HEK293 (cell line): Measurements from ENCODE around the gene CLIP3.

Source experiments
- CTCF ChIA-PET: fragments of 350-600 bp; formaldehyde crosslinking; extraction: SDS; loops from one replicate; lab custom pipeline; 2021; ENCODE audit warnings: antibody characterized with exemption; lab: Yijun Ruan, JAX
- POLR2A ChIA-PET: fragments of 300-600 bp; formaldehyde crosslinking; extraction: SDS; loops from one replicate; lab custom pipeline; 2020; ENCODE audit warnings: antibody characterized with exemption, inconsistent platforms; lab: Yijun Ruan, JAX
- H3K27ac ChIP-seq: fragments of 200-500 bp; sonication (Bioruptor generic); 2 replicates; pipeline ENCODE4 v1.5.1; 2014; ENCODE audit warnings: low read depth, low read length, control low read depth, inconsistent platforms; ENCODE audit errors: extremely low read depth
- H3K36me3 ChIP-seq, 2 experiments: fragments of 200-500 bp in 1 of 2; sonication (Bioruptor generic) in 1 of 2; 1 replicate in 1 of 2; 2 replicates in 1 of 2; pipeline ENCODE4 v1.5.1; 2014 to 2017; ENCODE audit warnings: inconsistent platforms in 2 of 2, low read length in 2 of 2; ENCODE audit not compliant: control insufficient read depth in 2 of 2, insufficient read depth in 1 of 2
- H3K4me1 ChIP-seq: fragments of 200-500 bp; sonication (Bioruptor generic); 2 replicates; pipeline ENCODE4 v1.5.1; 2014; ENCODE audit warnings: mild to moderate bottlenecking, low read length, inconsistent platforms; ENCODE audit not compliant: control insufficient read depth, insufficient read depth
- H3K4me3 ChIP-seq: 2 replicates; pipeline ENCODE4 v1.5.1; 2011; ENCODE audit warnings: low read depth, mild to moderate bottlenecking, control low read depth, low read length, moderate library complexity
- H3K9me3 ChIP-seq: fragments of 200-500 bp; sonication (Bioruptor generic); 2 replicates; pipeline ENCODE4 v1.5.1; 2014; ENCODE audit warnings: low read depth, low read length, inconsistent platforms; ENCODE audit not compliant: control insufficient read depth, insufficient read depth
- AEBP2 ChIP-seq: fragments of 450-650 bp; formaldehyde crosslinking; IDR thresholded peaks from 2 replicates; pipeline ENCODE4 v1.5.1; 2016; ENCODE audit warnings: missing biosample characterization, missing genetic modification characterization, borderline replicate concordance
- HIC1 ChIP-seq: fragments of 450-650 bp; formaldehyde crosslinking; IDR thresholded peaks from 2 replicates; pipeline ENCODE4 v1.5.1; 2016; ENCODE audit warnings: missing biosample characterization, missing genetic modification characterization
- RBAK ChIP-seq: fragments of 450-650 bp; formaldehyde crosslinking; IDR thresholded peaks from 2 replicates; pipeline ENCODE4 v1.5.1; 2016; ENCODE audit warnings: missing biosample characterization, missing genetic modification characterization
- ZBTB6 ChIP-seq: fragments of 450-650 bp; formaldehyde crosslinking; IDR thresholded peaks from 2 replicates; pipeline ENCODE4 v1.5.1; 2017; ENCODE audit warnings: missing biosample characterization, missing genetic modification characterization
- ZEB2 ChIP-seq: fragments of 450-650 bp; formaldehyde crosslinking; IDR thresholded peaks from 2 replicates; pipeline ENCODE4 v1.5.1; 2016; ENCODE audit warnings: missing biosample characterization, missing genetic modification characterization
- ZNF121 ChIP-seq: fragments of 450-650 bp; formaldehyde crosslinking; IDR thresholded peaks from 2 replicates; pipeline ENCODE4 v1.5.1; 2016; ENCODE audit warnings: missing biosample characterization, missing genetic modification characterization
- ZNF174 ChIP-seq: fragments of 450-650 bp; formaldehyde crosslinking; IDR thresholded peaks from 2 replicates; pipeline ENCODE4 v1.5.0; 2017; ENCODE audit warnings: missing biosample characterization, mild to moderate bottlenecking, missing genetic modification characterization
- ZNF19 ChIP-seq: fragments of 450-650 bp; formaldehyde crosslinking; IDR thresholded peaks from 2 replicates; pipeline ENCODE4; 2016; ENCODE audit warnings: missing biosample characterization, missing genetic modification characterization, low read depth
- ZNF202 ChIP-seq: fragments of 450-650 bp; formaldehyde crosslinking; IDR thresholded peaks from 2 replicates; pipeline ENCODE4 v1.5.1; 2016; ENCODE audit warnings: missing biosample characterization, missing genetic modification characterization, borderline replicate concordance
- ZNF239 ChIP-seq: fragments of 450-650 bp; formaldehyde crosslinking; IDR thresholded peaks from 2 replicates; pipeline ENCODE4 v1.5.1; 2016; ENCODE audit warnings: missing biosample characterization, missing genetic modification characterization
- ZNF248 ChIP-seq: fragments of 450-650 bp; formaldehyde crosslinking; IDR thresholded peaks from 2 replicates; pipeline ENCODE4 v1.5.1; 2017; ENCODE audit warnings: missing biosample characterization, missing genetic modification characterization
- ZNF394 ChIP-seq: fragments of 450-650 bp; formaldehyde crosslinking; IDR thresholded peaks from 2 replicates; pipeline ENCODE4 v1.5.1; 2016; ENCODE audit warnings: missing biosample characterization, missing genetic modification characterization, mild to moderate bottlenecking, moderate library complexity, borderline replicate concordance
- ZNF518A ChIP-seq: fragments of 450-650 bp; formaldehyde crosslinking; conservative IDR thresholded peaks from 2 replicates; pipeline ENCODE4 v1.5.1; 2016; ENCODE audit warnings: low read depth, missing biosample characterization, missing genetic modification characterization
- ZNF555 ChIP-seq: fragments of 450-650 bp; formaldehyde crosslinking; conservative IDR thresholded peaks from 2 replicates; pipeline ENCODE4 v1.5.1; 2017; ENCODE audit warnings: missing biosample characterization, mild to moderate bottlenecking, missing genetic modification characterization, inconsistent platforms
- ZNF600 ChIP-seq: fragments of 450-650 bp; formaldehyde crosslinking; IDR thresholded peaks from 2 replicates; pipeline ENCODE4 v1.5.1; 2016; ENCODE audit warnings: missing biosample characterization, missing genetic modification characterization
- ZNF658 ChIP-seq: fragments of 450-650 bp; formaldehyde crosslinking; IDR thresholded peaks from 2 replicates; pipeline ENCODE4; 2016; ENCODE audit warnings: missing biosample characterization, missing genetic modification characterization
- ZNF830 ChIP-seq: fragments of 450-650 bp; IDR thresholded peaks from 2 replicates; pipeline ENCODE4 v1.5.0; 2018; ENCODE audit warnings: missing biosample characterization, missing genetic modification characterization, low read depth, mild to moderate bottlenecking, moderate library complexity
- ZXDB ChIP-seq: fragments of 450-650 bp; formaldehyde crosslinking; IDR thresholded peaks from 2 replicates; pipeline ENCODE4 v1.5.1; 2016; ENCODE audit warnings: missing biosample characterization, missing genetic modification characterization

The CLIP3 gene

GRCh38 chr19:36028313-36029041 lies 4.2 kb downstream of the CLIP3 start (continued):
- TF ChIP-seq AEBP2 (tag by site-specific recombination) (no peak), ZNF658 (tag by site-specific recombination) (no peak), ZNF248 (tag by site-specific recombination) (no peak), ZBTB6 (no peak), ZNF19 (no peak), ZNF518A (tag by site-specific recombination) (no peak), ZNF394 (no peak)

GRCh38 chr19:36027696-36028095 lies 5.0 kb downstream of the CLIP3 start:
- POLR2A ChIA-PET: interaction anchor here (1.6 kb wide), 1 partner anchor 26 kb away, joined by 4 read pairs; the partner anchor contains the start of gene THAP8
- TF ChIP-seq ZNF202 (tag by site-specific recombination) (no peak), ZNF121 (tag by site-specific recombination) (peak; percentile 100)
- TF ChIP-seq, all 188 proteins: peak for 1
- CTCF ChIA-PET: no interaction called here
- peaks cover 6% of the 10 kb centered on the region; the same call in 1 of the 2 replicates for H3K4me1 ChIP-seq
- no peak overlapping the region for H3K4me3 ChIP-seq
- no peak overlapping the region for H3K27ac ChIP-seq
- peaks cover 50 to 84% of the 10 kb centered on the region in 2 experiments for H3K36me3 ChIP-seq
- H3K9me3 ChIP-seq: no peaks in the 10 kb centered on the region

- Histone ChIP-seq H3K36me3 (peaks cover 60 to 91% of the 10 kb centered on the region in 2 experiments), H3K9me3 (no peaks in the 10 kb centered on the region), H3K27ac (no peak overlapping the region), H3K4me3 (no peak overlapping the region), H3K4me1 (peaks cover 2% of the 10 kb centered on the region; the same call in 1 of the 2 replicates)
- TF ChIP-seq ZNF174 (tag by site-specific recombination) (no peak), ZNF239 (no peak), ZNF555 (no peak), HIC1 (peak; percentile 80), RBAK (tag by site-specific recombination) (no peak), ZNF830 (tag by site-specific recombination) (no peak), ZXDB (tag by site-specific recombination) (no peak), ZNF600 (tag by site-specific recombination) (no peak), ZEB2 (tag by site-specific recombination) (no peak)
- ChIA-PET POLR2A (interaction anchor here (0.6 to 1.6 kb wide), 2 partner anchors 27 to 47 kb away, joined by 4 to 5 read pairs; partner anchors contain the start of gene THAP8), CTCF (no interaction called here)
Measured at GRCh38 chr19:36026091-36026876, 6.4 kb downstream of the CLIP3 start.
